Hematopoietic multipotent progenitor cell treated with erythropoietin and hydrocortisone succinate and interleukin-3 and kit ligand, for 15 days (in vitro differentiated cells): ENCODE measurements around the gene RABL2B.

Experiments used
- DNase-seq: peaks from one replicate; pipeline ENCODE4 v3.0.0-alpha.2; 2015; ENCODE audit warnings: low spot score

Gene RABL2B

DNA sequence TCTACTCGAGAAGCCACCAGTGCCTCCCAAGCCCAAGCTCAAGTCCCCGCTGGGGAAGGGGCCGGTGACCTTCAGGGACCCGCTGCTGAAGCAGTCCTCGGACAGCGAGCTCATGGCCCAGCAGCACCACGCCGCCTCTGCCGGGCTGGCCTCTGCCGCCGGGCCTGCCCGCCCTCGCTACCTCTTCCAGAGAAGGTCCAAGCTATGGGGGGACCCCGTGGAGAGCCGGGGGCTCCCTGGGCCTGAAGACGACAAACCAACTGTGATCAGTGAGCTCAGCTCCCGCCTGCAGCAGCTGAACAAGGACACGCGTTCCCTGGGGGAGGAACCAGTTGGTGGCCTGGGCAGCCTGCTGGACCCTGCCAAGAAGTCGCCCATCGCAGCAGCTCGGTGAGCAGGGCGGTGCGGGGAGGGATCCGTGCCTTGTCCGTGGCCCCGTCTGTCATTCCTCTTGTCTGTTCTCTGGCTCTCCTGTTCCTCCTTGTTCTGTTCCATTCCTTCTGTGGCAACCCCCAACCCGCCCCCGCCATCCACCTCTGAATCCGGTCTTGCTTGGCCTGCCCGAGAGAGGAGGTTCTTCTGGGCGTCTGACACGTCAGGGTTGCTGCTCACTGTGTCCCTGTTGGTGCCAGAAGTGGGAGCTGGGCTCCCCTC, 61.3 kb downstream of the RABL2B start:
- DNase-seq, result no peak

DNA sequence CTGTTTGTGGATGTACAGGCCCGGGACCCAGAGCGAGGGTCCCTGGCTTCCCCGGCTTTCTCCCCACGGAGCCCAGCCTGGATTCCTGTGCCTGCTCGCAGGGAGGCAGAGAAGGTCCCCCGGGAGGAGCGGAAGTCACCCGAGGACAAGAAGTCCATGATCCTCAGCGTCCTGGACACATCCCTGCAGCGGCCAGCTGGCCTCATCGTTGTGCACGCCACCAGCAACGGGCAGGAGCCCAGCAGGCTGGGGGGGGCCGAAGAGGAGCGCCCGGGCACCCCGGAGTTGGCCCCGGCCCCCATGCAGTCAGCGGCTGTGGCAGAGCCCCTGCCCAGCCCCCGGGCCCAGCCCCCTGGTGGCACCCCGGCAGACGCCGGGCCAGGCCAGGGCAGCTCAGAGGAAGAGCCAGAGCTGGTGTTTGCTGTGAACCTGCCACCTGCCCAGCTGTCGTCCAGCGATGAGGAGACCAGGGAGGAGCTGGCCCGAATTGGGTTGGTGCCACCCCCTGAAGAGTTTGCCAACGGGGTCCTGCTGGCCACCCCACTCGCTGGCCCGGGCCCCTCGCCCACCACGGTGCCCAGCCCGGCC, 62.1 kb downstream of the RABL2B start:
- no peak for DNase-seq

DNA sequence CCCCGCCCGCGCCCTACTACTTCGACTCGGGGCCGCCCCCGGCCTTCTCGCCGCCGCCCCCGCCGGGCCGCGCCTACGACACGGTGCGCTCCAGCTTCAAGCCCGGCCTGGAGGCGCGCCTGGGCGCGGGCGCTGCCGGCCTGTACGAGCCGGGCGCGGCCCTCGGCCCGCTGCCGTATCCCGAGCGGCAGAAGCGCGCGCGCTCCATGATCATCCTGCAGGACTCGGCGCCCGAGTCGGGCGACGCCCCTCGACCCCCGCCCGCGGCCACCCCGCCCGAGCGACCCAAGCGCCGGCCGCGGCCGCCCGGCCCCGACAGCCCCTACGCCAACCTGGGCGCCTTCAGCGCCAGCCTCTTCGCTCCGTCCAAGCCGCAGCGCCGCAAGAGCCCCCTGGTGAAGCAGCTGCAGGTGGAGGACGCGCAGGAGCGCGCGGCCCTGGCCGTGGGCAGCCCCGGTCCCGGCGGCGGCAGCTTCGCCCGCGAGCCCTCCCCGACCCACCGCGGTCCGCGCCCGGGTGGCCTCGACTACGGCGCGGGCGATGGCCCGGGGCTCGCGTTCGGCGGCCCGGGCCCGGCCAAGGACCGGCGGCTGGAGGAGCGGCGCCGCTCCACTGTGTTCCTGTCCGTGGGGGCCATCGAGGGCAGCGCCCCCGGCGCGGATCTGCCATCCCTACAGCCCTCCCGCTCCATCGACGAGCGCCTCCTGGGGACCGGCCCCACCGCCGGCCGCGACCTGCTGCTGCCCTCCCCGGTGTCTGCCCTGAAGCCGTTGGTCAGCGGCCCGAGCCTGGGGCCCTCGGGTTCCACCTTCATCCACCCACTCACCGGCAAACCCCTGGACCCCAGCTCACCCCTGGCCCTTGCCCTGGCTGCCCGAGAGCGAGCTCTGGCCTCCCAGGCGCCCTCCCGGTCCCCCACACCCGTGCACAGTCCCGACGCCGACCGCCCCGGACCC, 62.9 kb downstream of the RABL2B start:
- DNase-seq, result no peak

DNA sequence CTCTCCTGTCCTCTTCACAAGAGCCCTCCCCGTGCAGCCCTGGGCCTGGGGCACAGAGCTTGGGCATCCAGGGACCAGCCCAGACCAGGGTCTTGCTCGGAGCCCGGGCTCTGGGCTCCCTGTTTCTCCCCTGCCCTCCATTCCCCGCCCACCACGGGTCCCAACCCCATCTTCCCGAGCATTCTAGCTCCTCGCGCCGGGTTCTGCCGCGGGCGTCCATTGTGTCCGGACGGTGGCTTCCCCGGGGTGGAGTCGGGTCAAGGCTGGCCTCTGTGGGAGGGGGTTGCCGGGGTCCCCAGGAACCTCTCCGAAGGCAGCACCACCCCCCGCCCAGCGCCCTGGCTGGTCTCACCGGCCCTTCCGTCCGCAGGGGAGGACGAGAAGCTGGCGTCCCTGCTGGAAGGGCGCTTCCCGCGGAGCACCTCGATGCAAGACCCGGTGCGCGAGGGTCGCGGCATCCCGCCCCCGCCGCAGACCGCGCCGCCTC, 63.6 kb downstream of the RABL2B start:
- DNase-seq, result no peak

DNA sequence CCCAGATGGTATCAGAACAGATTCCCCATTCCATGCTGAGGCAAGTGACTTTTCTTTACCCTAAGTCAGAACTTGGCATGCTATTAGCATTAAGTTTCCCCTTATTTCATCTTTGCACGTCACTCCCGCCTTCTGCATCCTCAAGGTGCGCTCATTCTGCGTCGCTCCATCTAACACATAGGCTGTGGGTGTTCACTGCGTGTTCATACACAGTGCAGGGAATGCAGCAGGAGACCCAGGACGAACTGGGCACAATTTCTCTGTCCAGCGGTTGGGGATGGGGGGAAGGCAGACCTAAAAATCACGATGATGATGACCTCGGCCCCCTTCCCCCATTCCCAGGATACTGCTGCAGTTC, 65.1 kb downstream of the RABL2B start:
- DNase-seq, result no peak

DNA sequence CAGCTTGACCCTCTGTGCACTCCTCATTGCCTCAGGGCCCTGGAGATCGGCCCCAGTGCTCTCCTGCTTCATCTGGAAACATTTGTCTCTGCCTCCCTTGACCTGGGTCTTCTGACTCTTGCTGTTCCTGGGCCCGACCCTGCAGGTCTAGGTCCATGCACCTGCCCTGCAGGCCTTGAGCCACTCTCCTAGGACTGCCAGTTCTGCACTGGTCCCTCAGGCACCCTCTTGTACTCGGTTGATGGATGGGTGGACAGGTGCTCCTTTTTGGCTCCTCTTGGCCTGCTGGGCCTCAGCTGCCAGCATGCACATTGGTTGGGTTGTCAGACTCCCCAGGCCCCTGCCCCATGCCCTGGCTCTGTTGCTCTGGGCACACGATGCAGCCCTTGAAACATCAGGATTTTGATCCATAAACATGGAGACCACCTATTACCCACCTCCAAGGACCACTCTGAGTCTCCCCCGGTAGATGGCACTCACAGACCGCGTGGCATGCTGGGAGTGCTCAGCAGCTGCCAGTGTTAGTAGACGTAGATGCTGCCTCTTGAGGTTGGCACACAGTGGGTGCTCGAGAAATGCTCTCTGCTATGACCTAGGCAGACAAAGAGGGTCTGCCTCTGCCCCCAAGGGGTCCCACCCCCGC, 65.6 kb downstream of the RABL2B start:
- no peak for DNase-seq
